B cell (primary cell): ENCODE data around the gene LRRC31.

Experiments
- EZH2 ChIP-seq: IDR thresholded peaks from 2 replicates; pipeline ENCODE4 v1.6.1; 2012; ENCODE audit warnings: borderline replicate concordance, low read depth, mild to moderate bottlenecking, moderate library complexity, low read length; ENCODE audit not compliant: insufficient read depth, poor library complexity, severe bottlenecking
- TF ChIP-seq, protein P1 (sequence below): fragments of 200-600 bp; IDR thresholded peaks from one replicate; pipeline ENCODE4 v1.8.0; 2022; ENCODE audit warnings: antibody characterized with exemption, mild to moderate bottlenecking

DNA sequence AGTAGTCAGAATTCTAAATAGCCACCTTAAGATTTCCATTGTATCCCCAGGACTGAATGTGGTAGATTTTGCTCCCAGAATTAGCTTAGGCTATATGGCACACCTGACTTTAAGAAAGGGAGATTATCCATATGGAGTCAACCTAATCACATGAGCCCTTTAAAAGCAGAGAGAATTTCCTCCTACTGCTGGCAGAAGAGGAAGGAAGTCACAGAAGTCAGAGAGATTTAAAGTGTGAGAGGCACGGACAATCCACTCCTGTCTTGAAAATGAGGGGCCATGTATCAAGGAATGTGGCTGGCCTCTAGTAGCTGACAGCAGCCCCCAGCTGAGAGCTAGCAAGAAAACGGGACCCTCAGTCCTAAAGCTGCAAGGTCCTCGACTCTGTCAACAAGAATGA is 26.8 kb downstream of the LRRC31 start:
- TF ChIP-seq, protein P1, sequence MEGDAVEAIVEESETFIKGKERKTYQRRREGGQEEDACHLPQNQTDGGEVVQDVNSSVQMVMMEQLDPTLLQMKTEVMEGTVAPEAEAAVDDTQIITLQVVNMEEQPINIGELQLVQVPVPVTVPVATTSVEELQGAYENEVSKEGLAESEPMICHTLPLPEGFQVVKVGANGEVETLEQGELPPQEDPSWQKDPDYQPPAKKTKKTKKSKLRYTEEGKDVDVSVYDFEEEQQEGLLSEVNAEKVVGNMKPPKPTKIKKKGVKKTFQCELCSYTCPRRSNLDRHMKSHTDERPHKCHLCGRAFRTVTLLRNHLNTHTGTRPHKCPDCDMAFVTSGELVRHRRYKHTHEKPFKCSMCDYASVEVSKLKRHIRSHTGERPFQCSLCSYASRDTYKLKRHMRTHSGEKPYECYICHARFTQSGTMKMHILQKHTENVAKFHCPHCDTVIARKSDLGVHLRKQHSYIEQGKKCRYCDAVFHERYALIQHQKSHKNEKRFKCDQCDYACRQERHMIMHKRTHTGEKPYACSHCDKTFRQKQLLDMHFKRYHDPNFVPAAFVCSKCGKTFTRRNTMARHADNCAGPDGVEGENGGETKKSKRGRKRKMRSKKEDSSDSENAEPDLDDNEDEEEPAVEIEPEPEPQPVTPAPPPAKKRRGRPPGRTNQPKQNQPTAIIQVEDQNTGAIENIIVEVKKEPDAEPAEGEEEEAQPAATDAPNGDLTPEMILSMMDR: no peak
- TF ChIP-seq EZH2: no peak
